ENCODE data around the gene B3GALT5.
"Not testable (repeated sequence)": the region's sequence is repeated elsewhere in the genome, so short reads cannot be mapped to it uniquely, and the experiment has no call there.

B3GALT5 gene

GRCh38 chr21:39669485-39669884, 56.7 kb downstream of the B3GALT5 start:
- peak; percentile 77 for DNase-seq

- peak; percentile 66 for DNase-seq
These were observed 57.4 kb downstream of the B3GALT5 start for GRCh38 chr21:39669976-39670661.

- DNase-seq: peak; percentile 62
These were observed 58.0 kb downstream of the B3GALT5 start for GRCh38 chr21:39670701-39671100.

GRCh38 chr21:39671986-39672385, 59.2 kb downstream of the B3GALT5 start:
- no peak for DNase-seq

GRCh38 chr21:39673163-39673562, 60.4 kb downstream of the B3GALT5 start:
- no peak for DNase-seq

GRCh38 chr21:39673736-39674135, 61.0 kb downstream of the B3GALT5 start:
- peak; percentile 74 for DNase-seq

- DNase-seq: peak; percentile 61
These were observed 62.1 kb downstream of the B3GALT5 start for GRCh38 chr21:39674801-39675200.

- peak; percentile 90 for DNase-seq
These were observed 62.9 kb downstream of the B3GALT5 start for GRCh38 chr21:39675590-39675989.

- DNase-seq: peak; percentile 97
These were observed 63.4 kb downstream of the B3GALT5 start for GRCh38 chr21:39675993-39676661.

GRCh38 chr21:39680216-39680615, 67.5 kb downstream of the B3GALT5 start:
- DNase-seq: no peak

GRCh38 chr21:39681257-39681656, 68.5 kb downstream of the B3GALT5 start:
- DNase-seq: no peak

GRCh38 chr21:39681845-39682244, 69.1 kb downstream of the B3GALT5 start:
- DNase-seq: no peak

- no peak for DNase-seq
These were observed 72.5 kb downstream of the B3GALT5 start for GRCh38 chr21:39685236-39685635.

- peak; percentile 56 for DNase-seq
These were observed 73.3 kb downstream of the B3GALT5 start for GRCh38 chr21:39685991-39686390.

- DNase-seq: peak; percentile 96
These were observed 74.1 kb downstream of the B3GALT5 start for GRCh38 chr21:39686646-39687468.

GRCh38 chr21:39688010-39688409, 75.3 kb downstream of the B3GALT5 start:
- peak; percentile 89 for DNase-seq

- DNase-seq: not testable (repeated sequence)
These were observed 77.1 kb downstream of the B3GALT5 start for GRCh38 chr21:39689860-39690259.

- DNase-seq: peak; percentile 49
These were observed 77.7 kb downstream of the B3GALT5 start for GRCh38 chr21:39690454-39690853.

- no peak for DNase-seq
These were observed 82.0 kb downstream of the B3GALT5 start for GRCh38 chr21:39694750-39695149.

- DNase-seq: no peak
These were observed 83.5 kb downstream of the B3GALT5 start for GRCh38 chr21:39696196-39696595.

GRCh38 chr21:39696618-39697017, 83.9 kb downstream of the B3GALT5 start:
- DNase-seq: peak; percentile 40

GRCh38 chr21:39700318-39700717, 87.6 kb downstream of the B3GALT5 start:
- DNase-seq: no peak

GRCh38 chr21:39703578-39703977, 90.8 kb downstream of the B3GALT5 start:
- no peak for DNase-seq

- peak; percentile 37 for DNase-seq
These were observed 93.1 kb downstream of the B3GALT5 start for GRCh38 chr21:39705849-39706248.
